OCI-M2 (cell line): ENCODE measurements around the gene MS4A14.
A peak's percentile ranks its signal among the peaks of the same experiment; 100 is the strongest.
"Not testable (repeated sequence)": the region's sequence is repeated elsewhere in the genome, so short reads cannot be mapped to it uniquely, and the experiment has no call there.

ENCODE experiments used
- DNase-seq: peaks from one replicate; lab custom pipeline; 2025; ENCODE audit not compliant: unreplicated experiment; lab: John Stamatoyannopoulos, UW

Gene MS4A14, protein sequence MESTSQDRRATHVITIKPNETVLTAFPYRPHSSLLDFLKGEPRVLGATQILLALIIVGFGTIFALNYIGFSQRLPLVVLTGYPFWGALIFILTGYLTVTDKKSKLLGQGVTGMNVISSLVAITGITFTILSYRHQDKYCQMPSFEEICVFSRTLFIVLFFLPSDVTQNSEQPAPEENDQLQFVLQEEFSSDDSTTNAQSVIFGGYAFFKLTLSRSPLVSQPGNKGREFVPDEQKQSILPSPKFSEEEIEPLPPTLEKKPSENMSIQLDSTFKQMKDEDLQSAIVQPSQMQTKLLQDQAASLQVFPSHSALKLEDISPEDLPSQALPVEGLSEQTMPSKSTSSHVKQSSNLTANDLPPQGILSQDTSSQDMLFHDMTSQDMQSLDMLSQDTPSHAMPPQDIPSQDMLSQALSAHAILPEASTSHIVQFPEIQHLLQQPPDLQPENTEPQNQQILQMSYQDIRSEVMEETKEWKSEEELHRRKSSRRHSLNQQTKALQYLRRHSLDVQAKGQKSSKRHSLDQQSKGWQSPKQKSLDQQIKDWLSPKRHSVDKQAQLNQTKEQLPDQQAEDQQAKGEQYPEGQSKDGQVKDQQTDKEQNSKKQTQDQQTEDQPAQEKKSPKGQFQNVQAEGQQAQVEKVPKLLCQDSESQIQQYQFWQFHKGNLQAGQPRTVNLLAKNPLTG

GRCh38 chr11:60396382-60396781, at the start of gene MS4A14:
MS4A14 (plus strand) TSS chr11:60396459; CDS start chr11:60396579, 120 bp downstream.
- DNase-seq = no peak

DNA sequence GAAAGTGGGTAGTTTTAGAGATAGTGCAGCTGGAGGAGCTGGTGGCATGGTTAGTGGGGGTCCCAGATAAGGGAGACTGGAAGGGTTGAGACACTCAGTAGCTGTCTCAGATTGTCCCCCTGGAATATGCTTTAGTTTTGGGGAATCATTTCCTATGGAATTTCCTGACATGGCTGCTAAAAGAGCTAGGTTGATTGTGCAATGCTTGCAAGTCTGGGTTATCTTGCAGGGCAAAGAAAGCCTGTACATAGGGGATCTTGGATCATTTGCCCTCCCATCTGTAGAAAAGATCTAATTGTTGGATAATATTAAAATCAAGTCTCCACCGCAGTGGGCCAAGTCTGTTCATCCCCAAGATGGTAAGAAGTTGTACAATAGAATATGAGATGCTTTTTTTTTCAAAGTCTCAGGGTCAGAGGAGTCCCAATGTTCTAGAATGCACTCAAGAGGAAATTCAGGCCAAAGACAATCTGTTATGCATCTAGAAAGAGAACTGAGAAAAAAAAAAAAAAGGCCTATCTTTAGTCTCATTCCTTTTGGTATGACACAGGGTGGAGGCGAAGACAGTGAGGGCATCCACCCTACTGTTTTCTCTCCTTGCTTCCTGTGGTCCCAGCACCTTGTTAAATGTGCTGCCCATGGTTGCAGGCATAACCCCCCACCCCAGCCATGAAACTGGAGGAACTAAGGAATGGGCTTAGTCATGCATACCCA, 49.0 kb upstream of the MS4A14 start:
- DNase-seq = no peak

DNA sequence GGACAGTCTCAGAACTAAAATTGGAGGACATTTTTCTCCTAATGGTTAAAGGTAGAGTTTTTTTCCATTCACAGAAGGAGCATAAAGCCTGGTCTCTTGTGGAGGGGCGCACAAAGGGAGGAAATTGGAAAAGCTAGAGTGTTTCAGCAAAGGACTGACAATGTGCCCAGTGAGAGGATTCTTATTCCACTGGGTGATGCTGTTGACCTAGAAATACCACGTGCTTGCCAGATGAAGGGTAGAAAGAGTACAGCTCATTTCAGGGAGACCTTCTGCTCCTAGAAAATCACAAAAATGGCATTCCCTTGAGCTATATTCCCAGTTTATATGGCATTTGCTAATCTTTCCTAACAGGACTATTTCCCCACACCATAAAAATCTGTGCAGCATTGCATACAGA, 48.1 kb upstream of the MS4A14 start:
- DNase-seq = no peak

DNA sequence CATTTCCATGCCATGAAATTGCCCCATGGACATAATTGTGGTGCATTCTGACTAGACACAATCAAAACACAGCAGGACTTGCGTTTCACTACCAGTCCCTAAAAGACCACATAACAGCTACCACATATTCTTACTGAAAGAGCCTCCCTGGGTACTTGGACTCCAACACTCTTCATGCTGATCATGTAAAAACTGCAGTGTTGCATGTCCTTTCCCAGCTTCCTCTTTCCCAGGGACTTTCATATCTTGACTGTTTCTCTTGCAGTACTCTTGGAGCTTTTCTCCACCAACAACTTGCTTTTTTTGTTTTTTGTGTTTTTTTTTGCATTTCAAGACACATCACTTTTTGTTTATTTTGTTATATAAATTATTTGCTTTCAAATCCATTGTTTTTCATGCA, 46.3 kb upstream of the MS4A14 start:
- no peak for DNase-seq

DNA sequence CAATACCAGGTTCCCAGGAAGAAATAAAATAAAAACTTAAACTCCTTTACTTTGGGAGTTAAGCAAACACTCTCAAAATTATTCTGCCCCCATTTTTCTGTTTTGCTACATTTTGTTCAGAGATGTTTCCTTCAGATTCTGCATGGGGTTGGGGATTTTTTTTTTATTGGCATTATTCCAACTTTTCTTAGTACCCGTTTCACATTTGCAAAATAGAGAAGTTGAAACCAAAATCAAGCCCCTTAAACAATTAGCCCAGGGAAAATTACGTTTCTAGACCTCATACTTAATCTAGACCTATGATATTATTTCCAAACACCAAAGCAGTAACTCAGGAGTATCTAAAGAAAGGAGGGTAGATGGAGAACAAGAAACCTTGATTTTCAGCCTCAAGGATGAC, 38.5 kb upstream of the MS4A14 start:
- no peak for DNase-seq

DNA sequence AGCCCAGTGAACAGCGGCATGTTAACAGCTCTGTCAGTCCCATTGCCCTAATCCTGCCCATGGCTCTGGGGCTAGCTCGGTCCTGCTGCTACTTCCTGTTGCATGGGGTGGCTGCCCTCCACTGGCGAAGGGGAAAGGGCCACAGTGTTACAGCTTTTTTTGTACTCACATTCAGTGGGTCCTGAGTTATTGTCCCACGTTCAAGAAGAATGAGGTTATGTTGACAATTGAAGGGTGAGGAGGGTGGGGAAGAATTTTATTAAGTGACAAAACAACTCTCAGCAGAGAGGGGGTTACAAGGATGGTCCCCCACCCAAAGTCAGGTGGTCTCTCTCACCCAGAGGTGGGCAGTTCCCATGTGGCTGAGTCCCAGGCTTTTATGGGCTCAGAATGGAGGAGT, 35.6 kb upstream of the MS4A14 start:
- no peak for DNase-seq

DNA sequence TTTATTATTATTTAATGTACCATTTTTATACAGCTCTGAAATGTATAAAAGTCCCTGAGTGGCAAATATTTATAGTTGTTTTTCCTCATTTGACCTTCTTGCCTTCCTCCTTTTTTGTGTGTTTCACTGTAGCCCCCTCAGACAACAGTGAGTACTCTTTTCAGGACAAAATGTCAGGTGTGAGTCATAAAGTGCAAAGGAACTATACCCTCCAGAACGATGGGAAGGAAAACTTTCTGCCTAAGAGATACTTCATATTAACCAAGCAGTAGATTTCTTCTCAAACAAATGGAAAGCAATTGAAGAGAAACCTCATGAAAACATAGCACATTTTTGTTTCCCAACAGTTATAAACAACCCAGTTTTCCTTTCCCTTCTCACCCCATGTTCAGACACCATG, 34.0 kb upstream of the MS4A14 start:
- no peak for DNase-seq

- DNase-seq = peak; percentile 27
These were observed 32.5 kb upstream of the MS4A14 start for GRCh38 chr11:60363542-60364470.

- DNase-seq = not testable (repeated sequence)
These were observed 29.9 kb upstream of the MS4A14 start for GRCh38 chr11:60366262-60366904.

DNA sequence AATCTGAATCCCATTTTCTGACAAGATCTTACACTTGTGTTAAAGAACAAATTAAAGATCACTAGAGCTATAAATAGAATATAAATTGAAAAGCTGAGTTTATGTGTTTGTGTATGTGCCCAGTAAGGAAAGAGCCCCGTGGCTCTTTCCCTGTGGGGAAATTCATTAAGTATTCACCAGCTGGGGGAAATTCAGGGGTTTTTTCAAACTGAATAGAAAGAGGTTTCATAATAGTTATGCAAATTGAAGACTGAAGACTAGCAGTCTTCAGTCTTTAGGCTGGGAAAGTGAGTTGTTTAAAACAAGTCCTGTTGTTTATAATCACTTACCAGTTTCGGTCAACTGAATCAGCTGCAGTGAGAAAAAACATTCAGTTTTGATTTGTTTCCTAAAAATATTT, 29.2 kb upstream of the MS4A14 start:
- DNase-seq = no peak

DNA sequence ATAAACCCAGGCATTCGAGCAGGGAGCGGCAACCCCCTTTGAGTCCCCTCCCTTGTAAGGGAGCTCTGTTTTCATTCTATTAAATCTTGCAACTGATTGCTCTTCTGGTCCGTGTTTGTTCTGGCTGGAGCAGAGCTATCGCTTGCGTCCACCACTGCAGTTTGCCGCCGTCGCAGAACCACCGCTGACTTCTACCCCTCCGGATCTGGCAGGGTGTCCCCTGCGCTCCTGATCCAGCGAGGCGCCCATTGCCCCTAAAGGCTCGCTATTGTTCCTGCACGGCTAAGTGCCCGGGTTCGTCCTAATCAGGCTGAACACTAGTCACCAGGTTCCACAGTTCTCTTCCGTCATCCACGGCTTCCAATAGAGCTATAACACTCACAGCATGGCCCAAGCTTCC, 28.4 kb upstream of the MS4A14 start:
- no peak for DNase-seq

- no peak for DNase-seq
These were observed 25.9 kb upstream of the MS4A14 start for GRCh38 chr11:60370252-60370810.

DNA sequence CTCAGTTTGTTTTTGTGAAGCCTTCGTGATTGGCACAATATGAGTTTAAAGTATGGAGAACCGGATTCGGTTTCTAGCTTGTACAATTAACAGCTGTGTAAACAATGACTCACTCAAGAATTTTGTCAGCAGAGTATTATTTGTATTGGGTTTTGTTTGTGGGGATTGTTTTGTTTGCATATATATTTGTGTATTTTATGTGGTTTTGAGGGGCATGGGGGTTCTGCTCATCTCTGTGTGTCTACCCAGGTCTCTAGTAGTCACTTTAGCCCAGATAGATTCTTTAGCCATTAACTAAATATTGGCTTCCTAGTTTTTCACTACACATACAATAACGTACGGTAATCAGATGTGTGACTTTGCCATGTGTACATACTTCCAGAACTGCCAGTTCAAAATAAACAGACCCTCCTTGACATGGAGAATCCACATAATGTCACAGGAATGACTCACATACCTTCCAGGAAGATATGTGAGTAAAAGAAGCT, 25.4 kb upstream of the MS4A14 start:
- DNase-seq = no peak

- no peak for DNase-seq
These were observed 24.9 kb upstream of the MS4A14 start for GRCh38 chr11:60371386-60371785.

DNA sequence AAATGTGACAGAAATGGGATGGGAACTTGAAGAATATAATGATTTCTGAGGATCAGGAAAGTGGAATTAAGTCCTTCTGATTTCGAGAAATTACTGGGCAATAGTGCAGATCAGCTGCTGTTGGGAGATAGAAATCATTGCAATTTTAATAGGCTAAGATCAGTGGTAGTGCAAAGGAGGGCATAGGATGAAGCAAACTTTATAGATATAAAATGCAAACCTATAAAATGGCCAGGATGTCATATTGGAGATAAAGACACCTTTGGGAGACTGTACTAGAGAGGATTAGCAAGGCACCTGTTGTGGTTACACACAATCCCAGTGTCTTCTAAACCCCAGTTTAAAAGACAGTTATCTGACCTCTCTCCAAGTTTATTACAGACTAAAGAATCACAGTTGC, 24.4 kb upstream of the MS4A14 start:
- DNase-seq = no peak

DNA sequence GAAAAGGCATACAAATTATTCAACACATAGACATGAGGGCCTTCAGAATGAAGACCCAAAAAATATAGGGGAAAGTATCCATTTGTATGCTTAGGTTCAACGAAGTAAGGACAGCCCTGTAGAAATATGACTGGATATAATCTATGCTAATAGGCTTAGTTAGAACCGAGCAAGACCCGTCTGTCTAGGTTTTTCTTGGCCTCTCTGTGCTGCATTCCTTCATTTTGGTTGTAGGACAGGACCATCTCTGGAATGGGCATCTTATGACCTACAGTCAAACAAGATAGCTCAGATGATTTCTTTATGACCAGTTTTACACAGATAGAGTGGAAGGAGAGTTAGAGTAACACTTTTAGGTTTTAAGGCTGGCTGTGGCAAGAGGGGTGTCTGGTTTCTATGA, 23.5 kb upstream of the MS4A14 start:
- no peak for DNase-seq

- no peak for DNase-seq
These were observed 20.9 kb upstream of the MS4A14 start for GRCh38 chr11:60375316-60375715.

DNA sequence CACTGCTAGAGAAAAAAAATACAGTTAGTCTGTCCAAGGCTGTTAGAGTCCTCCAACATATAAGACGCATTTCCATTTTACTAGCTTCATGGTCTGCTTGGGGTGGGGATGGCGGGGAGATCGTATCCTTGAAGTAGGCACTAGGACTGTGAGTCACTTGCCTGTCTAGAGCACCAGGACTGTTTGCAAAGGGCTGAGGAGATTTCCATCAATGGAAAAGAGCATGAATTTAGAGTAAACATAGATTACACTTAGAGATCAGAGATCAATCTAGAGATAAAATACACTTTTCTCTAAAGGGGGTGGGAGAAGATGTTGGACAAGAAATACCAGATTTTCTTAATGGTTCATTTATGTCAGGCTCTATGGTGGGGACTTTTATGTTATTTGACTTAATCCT, 19.7 kb upstream of the MS4A14 start:
- no peak for DNase-seq

DNA sequence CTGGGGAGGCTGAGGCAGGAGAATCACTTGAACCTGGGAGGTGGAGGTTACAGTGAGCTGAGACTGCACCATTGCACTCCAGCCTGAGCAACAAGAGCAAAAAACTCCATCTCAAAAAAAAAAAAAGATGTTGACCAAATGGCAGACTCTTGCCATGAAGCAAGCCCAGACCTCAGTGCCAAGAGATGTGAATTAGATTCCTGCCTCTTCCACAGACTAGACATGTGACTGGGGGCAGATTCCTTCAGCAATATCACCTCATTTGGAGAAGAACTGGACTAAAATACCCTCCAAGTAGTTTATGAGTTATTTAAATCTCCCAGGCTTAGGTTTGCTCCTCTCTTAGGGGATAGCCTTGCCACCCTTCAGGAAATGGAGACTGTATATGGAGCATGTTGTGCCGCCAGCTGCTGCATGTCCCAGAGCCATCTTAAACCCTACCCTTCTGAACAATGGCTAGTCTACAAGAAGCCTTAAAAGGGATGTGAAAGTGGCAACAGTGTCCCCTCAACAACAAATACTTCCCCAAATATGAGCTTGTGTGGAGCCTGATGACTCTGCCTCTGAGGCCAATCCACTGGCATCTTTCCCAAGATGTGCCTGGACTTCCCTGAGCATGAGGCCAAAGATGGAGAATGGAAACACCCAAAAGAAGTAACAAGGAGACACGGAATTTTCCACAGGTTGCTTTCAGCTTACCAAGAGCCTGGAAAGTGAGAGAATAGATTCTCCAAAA, 18.7 kb upstream of the MS4A14 start:
- no peak for DNase-seq
